ENCODE results near the gene ASL.
A peak's percentile ranks its signal among the peaks of the same experiment; 100 is the strongest.
"Not testable (repeated sequence)": the region's sequence is repeated elsewhere in the genome, so short reads cannot be mapped to it uniquely, and the experiment has no call there.

Gene ASL

GRCh38 chr7:66088861-66089838 lies 13.5 kb downstream of the ASL start:
- H3K27ac Mint-ChIP-seq = no peak overlapping the region
- H3K4me1 Mint-ChIP-seq (ENCODE audit: low read depth in 2 of 2) = no peaks in the 10 kb centered on the region
- H3K4me3 Mint-ChIP-seq = no peak overlapping the region
- ATAC-seq (replicated peaks) (no peak), DNase-seq (no peak)
- no peaks in the 10 kb centered on the region for H3K27me3 Mint-ChIP-seq
- no peaks in the 10 kb centered on the region for H3K9me3 Mint-ChIP-seq
- H3K36me3 Mint-ChIP-seq (ENCODE audit: insufficient read depth) = peaks cover 9% of the 10 kb centered on the region

- Mint-ChIP-seq H3K9me3 (no peaks in the 10 kb centered on the region), H3K4me3 (no peak overlapping the region), H3K27me3 (no peaks in the 10 kb centered on the region), H3K4me1 (ENCODE audit: low read depth in 2 of 2) (no peaks in the 10 kb centered on the region), H3K36me3 (ENCODE audit: insufficient read depth) (peaks cover 2% of the 10 kb centered on the region), H3K27ac (no peak overlapping the region)
- ATAC-seq (replicated peaks) (no peak), DNase-seq (no peak)
Observed at GRCh38 chr7:66092654-66093053, 17.0 kb downstream of the ASL start.

- Mint-ChIP-seq H3K36me3 (ENCODE audit: insufficient read depth) (peaks cover 2% of the 10 kb centered on the region), H3K27ac (no peak overlapping the region), H3K4me3 (no peak overlapping the region), H3K27me3 (no peaks in the 10 kb centered on the region), H3K9me3 (no peaks in the 10 kb centered on the region), H3K4me1 (ENCODE audit: low read depth in 2 of 2) (peaks cover 6 to 7% of the 10 kb centered on the region in 2 donors)
- DNase-seq (no peak), ATAC-seq (replicated peaks) (no peak)
Observed at GRCh38 chr7:66095010-66095409, 19.4 kb downstream of the ASL start.

GRCh38 chr7:66099232-66099550 lies 23.6 kb downstream of the ASL start:
- Mint-ChIP-seq H3K27me3 (no peaks in the 10 kb centered on the region), H3K4me1 (ENCODE audit: low read depth in 2 of 2) (peaks cover 7 to 11% of the 10 kb centered on the region in 2 donors), H3K9me3 (no peaks in the 10 kb centered on the region), H3K4me3 (peak overlapping the region; percentile 77 to 92), H3K27ac (peak overlapping the region; percentile 91 to 97), H3K36me3 (ENCODE audit: insufficient read depth) (no peaks in the 10 kb centered on the region)
- ATAC-seq (replicated peaks) (no peak), DNase-seq (no peak)

DNA sequence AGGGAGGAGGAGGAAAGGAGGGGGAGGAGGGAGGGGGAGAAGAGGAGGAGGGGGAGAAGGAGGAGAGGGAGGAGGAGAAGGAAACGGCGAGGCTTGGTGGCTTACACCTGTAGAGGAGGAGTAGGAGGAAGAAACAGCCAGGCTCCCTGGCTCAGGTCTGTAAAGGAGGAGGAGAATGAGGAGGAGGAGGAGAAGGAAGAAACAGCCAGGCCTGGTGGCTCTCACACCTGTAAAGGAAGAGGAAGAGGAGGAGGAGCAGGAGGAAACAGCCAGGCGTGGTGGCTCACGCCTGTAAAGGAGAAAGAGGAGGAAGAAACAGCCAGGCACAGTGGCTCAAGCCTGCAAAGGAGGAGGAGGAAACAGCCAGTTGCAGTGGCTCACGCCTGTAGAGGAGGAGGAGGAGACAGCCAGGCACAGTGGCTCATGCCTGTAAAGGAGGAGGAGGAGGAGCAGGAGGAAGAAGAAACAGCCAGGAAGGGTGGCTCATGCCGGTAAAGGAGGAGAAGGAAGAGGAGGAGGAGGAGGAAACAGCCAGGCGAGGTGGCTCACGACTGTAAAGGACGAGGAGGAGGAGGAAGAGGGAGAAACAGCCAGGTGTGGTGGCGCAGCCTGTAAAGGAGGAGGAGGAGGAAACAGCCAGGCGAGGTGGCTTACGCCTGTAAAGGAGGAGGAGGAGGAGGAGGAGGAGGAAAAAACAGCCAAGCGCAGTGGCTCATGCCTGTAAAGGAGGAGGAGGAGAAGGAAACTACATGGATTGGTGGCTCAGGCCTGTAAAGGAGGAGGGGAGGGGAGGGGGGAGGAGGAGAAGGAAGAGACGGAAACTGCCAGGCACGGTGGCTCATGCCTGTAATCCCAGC lies 24.2 kb downstream of the ASL start:
- peak overlapping the region; percentile 77 to 92 for H3K4me3 Mint-ChIP-seq
- H3K9me3 Mint-ChIP-seq = no peaks in the 10 kb centered on the region
- peaks cover 7 to 11% of the 10 kb centered on the region in 2 donors for H3K4me1 Mint-ChIP-seq (ENCODE audit: low read depth in 2 of 2)
- ATAC-seq (replicated peaks) (peak; percentile 83), DNase-seq (peak in 1 of 3 experiments; percentile 20)
- peak overlapping the region; percentile 91 to 97 for H3K27ac Mint-ChIP-seq
- H3K27me3 Mint-ChIP-seq = no peaks in the 10 kb centered on the region
- no peaks in the 10 kb centered on the region for H3K36me3 Mint-ChIP-seq (ENCODE audit: insufficient read depth)

DNA sequence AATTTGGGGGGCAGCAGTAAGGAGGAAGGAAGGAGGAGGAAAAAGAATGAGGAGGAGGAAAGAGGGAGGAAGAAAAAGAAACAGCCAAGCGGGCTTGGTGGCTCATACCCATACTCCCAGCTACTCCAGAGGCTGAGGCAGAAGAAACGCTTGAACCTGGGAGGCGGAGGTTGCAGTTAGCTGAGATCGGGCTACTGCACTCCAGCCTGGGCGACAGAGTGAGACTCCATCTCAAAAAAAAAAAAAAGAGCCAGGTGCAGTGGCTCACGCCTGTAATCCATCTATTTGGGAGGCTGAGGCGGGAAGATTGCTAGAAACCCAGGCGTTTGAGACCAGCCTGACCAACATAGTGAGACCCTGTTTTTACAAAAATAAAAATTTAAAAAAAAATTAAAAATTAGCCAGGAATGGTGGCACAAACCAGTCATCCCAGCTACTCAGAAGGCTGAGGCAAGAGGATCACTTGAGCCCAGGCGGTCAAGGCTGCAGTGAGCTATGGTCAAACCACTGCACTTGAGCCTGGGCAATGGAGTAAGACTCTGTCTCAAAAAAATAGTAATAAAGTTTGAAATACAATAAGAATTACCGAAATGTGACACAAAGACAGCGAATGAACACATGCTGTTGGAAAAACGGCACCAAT lies 24.9 kb downstream of the ASL start:
- no peaks in the 10 kb centered on the region for H3K9me3 Mint-ChIP-seq
- ATAC-seq (replicated peaks) (no peak), DNase-seq (no peak)
- peak overlapping the region; percentile 91 to 97 for H3K27ac Mint-ChIP-seq
- H3K27me3 Mint-ChIP-seq = no peaks in the 10 kb centered on the region
- peaks cover 7 to 14% of the 10 kb centered on the region in 2 donors for H3K4me1 Mint-ChIP-seq (ENCODE audit: low read depth in 2 of 2)
- peak overlapping the region; percentile 77 to 92 for H3K4me3 Mint-ChIP-seq
- no peaks in the 10 kb centered on the region for H3K36me3 Mint-ChIP-seq (ENCODE audit: insufficient read depth)

DNA sequence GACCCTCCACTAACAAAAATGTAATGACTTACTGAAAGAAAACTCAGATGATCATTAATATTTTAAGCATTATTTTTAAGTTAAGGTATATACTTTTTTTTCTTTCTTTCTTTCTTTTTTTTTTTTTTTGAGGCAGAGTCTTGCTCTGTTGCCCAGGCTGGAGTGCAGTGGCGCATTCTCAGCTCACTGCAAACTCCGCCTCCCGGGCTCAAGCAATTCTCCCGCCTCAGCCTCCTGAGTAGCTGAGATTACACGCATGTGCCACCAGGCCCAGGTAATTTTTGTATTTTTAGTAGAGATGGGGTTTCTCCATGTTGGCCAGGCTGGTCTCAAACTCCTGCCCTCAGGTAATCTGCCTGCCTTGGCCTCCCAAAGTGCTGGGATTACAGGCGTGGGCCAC lies 26.5 kb downstream of the ASL start:
- H3K4me3 Mint-ChIP-seq; H3K27me3 Mint-ChIP-seq; DNase-seq; ATAC-seq (replicated peaks); H3K9me3 Mint-ChIP-seq; H3K36me3 Mint-ChIP-seq (ENCODE audit: insufficient read depth); H3K27ac Mint-ChIP-seq: not testable (repeated sequence)
- H3K4me1 Mint-ChIP-seq (ENCODE audit: low read depth in 2 of 2) = peaks cover 7 to 14% of the 10 kb centered on the region in 2 donors

- H3K27me3 Mint-ChIP-seq; H3K9me3 Mint-ChIP-seq; ATAC-seq (replicated peaks); H3K4me3 Mint-ChIP-seq; DNase-seq; H3K36me3 Mint-ChIP-seq (ENCODE audit: insufficient read depth); H3K27ac Mint-ChIP-seq: not testable (repeated sequence)
- peaks cover 7 to 14% of the 10 kb centered on the region in 2 donors for H3K4me1 Mint-ChIP-seq (ENCODE audit: low read depth in 2 of 2)
Observed at GRCh38 chr7:66103994-66104393, 28.4 kb downstream of the ASL start.

DNA sequence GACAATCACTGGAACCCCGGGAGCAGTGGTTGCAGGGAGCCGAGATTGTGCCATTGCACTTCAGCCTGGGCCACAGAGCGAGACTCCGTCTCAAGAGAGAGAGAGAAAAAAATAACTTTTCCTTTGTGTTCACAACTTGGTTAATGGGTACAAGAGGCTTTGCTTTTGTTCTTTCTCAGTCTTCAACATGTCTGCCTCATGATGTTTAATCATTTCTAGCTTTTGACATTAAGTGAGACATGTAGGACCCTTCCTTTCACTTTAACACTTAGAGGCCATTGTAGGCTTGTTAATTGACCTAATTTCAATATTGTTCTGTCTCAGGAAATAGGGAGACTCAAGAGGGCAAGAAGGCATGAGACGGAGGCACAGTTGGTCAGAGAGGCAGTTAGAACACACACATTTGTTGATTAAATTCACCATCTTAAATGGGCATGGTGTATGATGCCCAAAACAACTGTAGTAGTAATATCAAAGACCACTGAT lies 29.7 kb downstream of the ASL start:
- DNase-seq (no peak), ATAC-seq (replicated peaks) (no peak)
- Mint-ChIP-seq H3K9me3 (no peaks in the 10 kb centered on the region), H3K27ac (no peak overlapping the region), H3K36me3 (ENCODE audit: insufficient read depth) (no peaks in the 10 kb centered on the region), H3K27me3 (no peaks in the 10 kb centered on the region), H3K4me1 (ENCODE audit: low read depth in 2 of 2) (peaks cover under 1 to 4% of the 10 kb centered on the region in 2 donors), H3K4me3 (no peak overlapping the region)

DNA sequence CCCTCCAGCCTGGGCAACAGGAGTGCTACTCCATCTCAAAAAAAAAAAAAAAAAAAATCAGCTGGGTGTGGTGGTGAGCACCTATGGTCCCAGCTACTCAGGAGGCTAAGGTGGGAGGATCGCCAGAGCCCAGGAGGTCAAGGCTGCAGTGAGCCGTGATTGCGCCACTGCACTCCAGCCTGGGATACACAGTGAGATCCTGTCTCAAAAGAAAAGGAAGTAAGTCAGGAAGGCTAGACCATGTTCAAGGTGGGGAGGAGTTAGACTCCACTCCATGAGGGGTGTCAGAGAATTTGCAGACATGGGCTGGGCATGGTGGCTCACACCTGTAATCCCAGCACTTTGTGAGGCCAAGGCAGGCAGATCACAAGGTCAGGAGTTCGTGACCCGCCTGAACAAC lies 32.8 kb downstream of the ASL start:
- DNase-seq; H3K27me3 Mint-ChIP-seq; H3K27ac Mint-ChIP-seq; H3K9me3 Mint-ChIP-seq; H3K4me3 Mint-ChIP-seq; H3K36me3 Mint-ChIP-seq (ENCODE audit: insufficient read depth); H3K4me1 Mint-ChIP-seq (ENCODE audit: low read depth in 2 of 2); ATAC-seq (replicated peaks): not testable (repeated sequence)

- no peaks in the 10 kb centered on the region for H3K27me3 Mint-ChIP-seq
- H3K27ac Mint-ChIP-seq = no peak overlapping the region
- peaks cover 16% of the 10 kb centered on the region for H3K36me3 Mint-ChIP-seq (ENCODE audit: insufficient read depth)
- no peaks in the 10 kb centered on the region for H3K9me3 Mint-ChIP-seq
- peaks cover 9 to 13% of the 10 kb centered on the region in 2 donors for H3K4me1 Mint-ChIP-seq (ENCODE audit: low read depth in 2 of 2)
- ATAC-seq (replicated peaks) = no peak
- no peak for DNase-seq
- no peak overlapping the region for H3K4me3 Mint-ChIP-seq
Observed at GRCh38 chr7:66110856-66111255, 35.2 kb downstream of the ASL start.

DNA sequence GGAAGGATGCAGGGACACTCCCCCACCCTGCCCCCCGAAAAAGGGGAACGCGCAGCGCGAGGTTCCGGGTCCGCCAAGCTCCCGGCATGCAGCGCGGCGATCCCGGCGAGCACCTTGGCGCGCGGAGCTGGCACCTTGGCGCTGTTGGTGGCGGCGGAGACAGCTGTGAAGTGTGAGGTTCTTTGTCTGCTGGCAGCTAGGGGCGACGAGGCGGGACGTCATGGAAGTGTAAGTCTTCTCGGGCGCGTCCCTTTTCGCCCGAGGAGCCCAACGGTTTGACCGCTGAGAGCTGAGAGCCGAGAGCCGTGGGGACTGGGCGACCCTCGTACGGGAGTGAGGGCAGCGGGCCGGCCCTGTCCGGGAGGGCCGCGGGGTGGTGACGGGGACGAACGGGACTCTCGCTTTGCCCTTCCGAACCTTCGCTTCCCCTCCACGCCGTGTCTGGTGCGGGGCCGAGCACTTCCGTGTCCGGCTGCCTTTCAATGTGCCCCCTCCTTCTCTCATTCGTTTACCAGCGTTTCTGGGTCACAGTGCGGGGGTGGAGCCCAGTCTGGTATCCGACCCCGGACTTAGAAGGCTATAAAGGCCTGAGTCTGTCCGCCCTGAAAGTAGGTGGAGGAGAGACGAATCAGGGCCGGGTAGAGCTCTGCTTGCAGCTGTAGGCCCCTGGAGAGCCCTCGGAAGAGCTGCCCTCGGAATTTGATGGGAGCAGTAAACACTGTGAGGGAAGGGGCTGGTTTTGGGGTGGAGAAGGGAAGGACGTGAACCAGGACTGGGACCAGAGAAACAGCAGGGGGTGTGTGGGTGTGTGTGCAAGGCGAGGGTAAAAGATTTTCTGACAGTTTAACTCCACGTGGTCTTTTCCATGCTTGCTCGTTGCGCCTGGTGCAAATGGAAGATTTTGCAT lies 39.4 kb downstream of the ASL start, which contains the start of gene CRCP:
CRCP (plus strand) TSS at position 105 of the 907 bp plus-strand sequence; CDS start at position 221, 116 bp downstream.
- peak; percentile 85 to 88 (median 87) for DNase-seq

More for the DNA sequence above, 39.4 kb downstream of the ASL start, which contains the start of gene CRCP:
- Mint-ChIP-seq H3K27me3 (no peaks in the 10 kb centered on the region), H3K9me3 (no peaks in the 10 kb centered on the region), H3K4me1 (ENCODE audit: low read depth in 2 of 2) (peaks cover 37 to 44% of the 10 kb centered on the region in 2 donors), H3K27ac (peak within 1 kb of the TSS; percentile 99), H3K36me3 (ENCODE audit: insufficient read depth) (peaks cover 40% of the 10 kb centered on the region), H3K4me3 (peak within 1 kb of the TSS; percentile 93 to 97)
- ATAC-seq (replicated peaks) = peak; percentile 89

Data from effector memory CD8-positive, alpha-beta T cell (primary cell).